HEK293 (cell line): Measurements from ENCODE around the gene KRT74.
A peak's percentile ranks its signal among the peaks of the same experiment; 100 is the strongest.
"Not testable (repeated sequence)": the region's sequence is repeated elsewhere in the genome, so short reads cannot be mapped to it uniquely, and the experiment has no call there.

Experiments
- CTCF ChIA-PET: fragments of 350-600 bp; formaldehyde crosslinking; extraction: SDS; loops from one replicate; lab custom pipeline; 2021; ENCODE audit warnings: antibody characterized with exemption; lab: Yijun Ruan, JAX
- POLR2A ChIA-PET: fragments of 300-600 bp; formaldehyde crosslinking; extraction: SDS; loops from one replicate; lab custom pipeline; 2020; ENCODE audit warnings: antibody characterized with exemption, inconsistent platforms; lab: Yijun Ruan, JAX
- H3K27ac ChIP-seq: fragments of 200-500 bp; sonication (Bioruptor generic); 2 replicates; pipeline ENCODE4 v1.5.1; 2014; ENCODE audit warnings: low read depth, low read length, control low read depth, inconsistent platforms; ENCODE audit errors: extremely low read depth
- H3K36me3 ChIP-seq, 2 experiments: fragments of 200-500 bp in 1 of 2; sonication (Bioruptor generic) in 1 of 2; 1 replicate in 1 of 2; 2 replicates in 1 of 2; pipeline ENCODE4 v1.5.1; 2014 to 2017; ENCODE audit warnings: inconsistent platforms in 2 of 2, low read length in 2 of 2; ENCODE audit not compliant: control insufficient read depth in 2 of 2, insufficient read depth in 1 of 2
- H3K4me1 ChIP-seq: fragments of 200-500 bp; sonication (Bioruptor generic); 2 replicates; pipeline ENCODE4 v1.5.1; 2014; ENCODE audit warnings: mild to moderate bottlenecking, low read length, inconsistent platforms; ENCODE audit not compliant: control insufficient read depth, insufficient read depth
- H3K4me3 ChIP-seq: 2 replicates; pipeline ENCODE4 v1.5.1; 2011; ENCODE audit warnings: low read depth, mild to moderate bottlenecking, control low read depth, low read length, moderate library complexity
- H3K9me3 ChIP-seq: fragments of 200-500 bp; sonication (Bioruptor generic); 2 replicates; pipeline ENCODE4 v1.5.1; 2014; ENCODE audit warnings: low read depth, low read length, inconsistent platforms; ENCODE audit not compliant: control insufficient read depth, insufficient read depth
- FEZF1 ChIP-seq: fragments of 450-650 bp; formaldehyde crosslinking; IDR thresholded peaks from 2 replicates; pipeline ENCODE4 v1.5.1; 2016; ENCODE audit warnings: missing biosample characterization, missing genetic modification characterization
- HOXD13 ChIP-seq: sonication (generic); formaldehyde crosslinking; IDR thresholded peaks from 2 replicates; pipeline ENCODE4 v1.8.0; 2022; ENCODE audit warnings: missing genetic modification reagents, borderline replicate concordance
- MYNN ChIP-seq: fragments of 450-650 bp; formaldehyde crosslinking; IDR thresholded peaks from 2 replicates; pipeline ENCODE4 v1.5.1; 2016; ENCODE audit warnings: missing biosample characterization, missing genetic modification characterization, borderline replicate concordance
- OVOL3 ChIP-seq: fragments of 450-650 bp; formaldehyde crosslinking; IDR thresholded peaks from 2 replicates; pipeline ENCODE4 v1.5.1; 2016; ENCODE audit warnings: missing biosample characterization, missing genetic modification characterization
- SP3 ChIP-seq: fragments of 450-650 bp; formaldehyde crosslinking; IDR thresholded peaks from 2 replicates; pipeline ENCODE4 v1.5.1; 2016; ENCODE audit warnings: missing biosample characterization, missing genetic modification characterization
- YY2 ChIP-seq: fragments of 450-650 bp; formaldehyde crosslinking; IDR thresholded peaks from 2 replicates; pipeline ENCODE4 v1.5.1; 2016; ENCODE audit warnings: missing biosample characterization, missing genetic modification characterization
- ZNF146 ChIP-seq: fragments of 450-650 bp; formaldehyde crosslinking; IDR thresholded peaks from 2 replicates; pipeline ENCODE4 v1.5.1; 2016; ENCODE audit warnings: missing biosample characterization, missing genetic modification characterization
- ZNF48 ChIP-seq: fragments of 450-650 bp; formaldehyde crosslinking; IDR thresholded peaks from 2 replicates; pipeline ENCODE4 v1.5.1; 2016; ENCODE audit warnings: missing biosample characterization, missing genetic modification characterization
- ZNF510 ChIP-seq: fragments of 450-650 bp; formaldehyde crosslinking; IDR thresholded peaks from 2 replicates; pipeline ENCODE4 v1.5.1; 2018; ENCODE audit warnings: mild to moderate bottlenecking, missing genetic modification characterization, missing biosample characterization; ENCODE audit not compliant: insufficient replicate concordance
- ZNF624 ChIP-seq: fragments of 450-650 bp; formaldehyde crosslinking; IDR thresholded peaks from 2 replicates; pipeline ENCODE4 v1.5.1; 2017; ENCODE audit warnings: missing biosample characterization, missing genetic modification characterization
- ZNF626 ChIP-seq: fragments of 450-650 bp; sonication (Bioruptor Pico); formaldehyde crosslinking; IDR thresholded peaks from 2 replicates; pipeline ENCODE4 v1.5.1; 2018; ENCODE audit warnings: missing biosample characterization, missing genetic modification characterization, inconsistent platforms
- ZNF658 ChIP-seq: fragments of 450-650 bp; formaldehyde crosslinking; IDR thresholded peaks from 2 replicates; pipeline ENCODE4; 2016; ENCODE audit warnings: missing biosample characterization, missing genetic modification characterization
- ZNF776 ChIP-seq: fragments of 450-650 bp; formaldehyde crosslinking; IDR thresholded peaks from 2 replicates; pipeline ENCODE4 v1.5.0; 2017; ENCODE audit warnings: missing biosample characterization, missing genetic modification characterization, borderline replicate concordance
- ZSCAN30 ChIP-seq: fragments of 450-650 bp; IDR thresholded peaks from 2 replicates; pipeline ENCODE4 v1.5.1; 2018; ENCODE audit warnings: missing biosample characterization, mild to moderate bottlenecking, missing genetic modification characterization, moderate library complexity
- TF ChIP-seq, protein P1 (sequence below): fragments of 450-650 bp; formaldehyde crosslinking; IDR thresholded peaks from 2 replicates; pipeline ENCODE4 v1.5.1; 2017; ENCODE audit warnings: missing biosample characterization, mild to moderate bottlenecking, missing genetic modification characterization, moderate library complexity
- TF ChIP-seq, protein P2 (sequence below): fragments of 450-650 bp; formaldehyde crosslinking; IDR thresholded peaks from 2 replicates; pipeline ENCODE4 v1.5.1; 2016; ENCODE audit warnings: missing biosample characterization, missing genetic modification characterization
- TF ChIP-seq, protein P3 (sequence below): fragments of 450-650 bp; formaldehyde crosslinking; IDR thresholded peaks from 2 replicates; pipeline ENCODE4 v1.5.1; 2016; ENCODE audit warnings: missing biosample characterization, missing genetic modification characterization
- TF ChIP-seq, protein P4 (sequence below): fragments of 450-650 bp; formaldehyde crosslinking; IDR thresholded peaks from 2 replicates; pipeline ENCODE4 v1.5.1; 2016; ENCODE audit warnings: missing biosample characterization, missing genetic modification characterization
- TF ChIP-seq, protein P5 (sequence below): fragments of 450-650 bp; IDR thresholded peaks from 2 replicates; pipeline ENCODE4 v1.5.1; 2018; ENCODE audit warnings: missing biosample characterization, missing genetic modification characterization

KRT74 gene

DNA sequence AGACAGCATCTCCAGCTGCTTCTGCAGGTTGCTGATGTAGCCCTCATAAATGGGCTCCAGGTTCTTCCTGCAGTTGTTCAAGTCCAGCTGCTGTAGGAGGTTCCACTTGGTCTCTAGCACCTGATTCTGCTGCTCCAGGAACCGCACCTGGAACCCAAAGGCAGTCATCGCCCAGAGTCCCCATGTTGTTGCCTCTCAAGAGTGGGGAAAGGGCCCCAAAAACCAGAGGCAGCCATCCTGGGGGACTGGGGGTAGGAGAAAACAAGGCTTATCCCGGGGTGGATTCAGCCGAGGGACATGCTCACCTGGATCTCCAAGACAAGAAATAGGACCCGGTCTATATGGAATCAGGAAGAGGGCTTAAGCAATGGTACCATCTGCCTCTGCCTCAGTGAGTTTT is 25.3 kb upstream of the KRT74 start:
- CTCF ChIA-PET, result interaction anchor here (0.7 to 1.5 kb wide), 3 partner anchors 25 to 382 kb away, joined by 3 to 4 read pairs (median 4); no protein-coding TSS in a partner anchor
- Histone ChIP-seq H3K4me3 (no peak overlapping the region), H3K27ac (no peak overlapping the region), H3K4me1 (no peaks in the 10 kb centered on the region), H3K9me3 (no peaks in the 10 kb centered on the region), H3K36me3 (no peaks in the 10 kb centered on the region)
- TF ChIP-seq ZNF626 (no peak), MYNN (tag by site-specific recombination) (no peak), ZNF624 (tag by site-specific recombination) (no peak)
- TF ChIP-seq, protein P1, sequence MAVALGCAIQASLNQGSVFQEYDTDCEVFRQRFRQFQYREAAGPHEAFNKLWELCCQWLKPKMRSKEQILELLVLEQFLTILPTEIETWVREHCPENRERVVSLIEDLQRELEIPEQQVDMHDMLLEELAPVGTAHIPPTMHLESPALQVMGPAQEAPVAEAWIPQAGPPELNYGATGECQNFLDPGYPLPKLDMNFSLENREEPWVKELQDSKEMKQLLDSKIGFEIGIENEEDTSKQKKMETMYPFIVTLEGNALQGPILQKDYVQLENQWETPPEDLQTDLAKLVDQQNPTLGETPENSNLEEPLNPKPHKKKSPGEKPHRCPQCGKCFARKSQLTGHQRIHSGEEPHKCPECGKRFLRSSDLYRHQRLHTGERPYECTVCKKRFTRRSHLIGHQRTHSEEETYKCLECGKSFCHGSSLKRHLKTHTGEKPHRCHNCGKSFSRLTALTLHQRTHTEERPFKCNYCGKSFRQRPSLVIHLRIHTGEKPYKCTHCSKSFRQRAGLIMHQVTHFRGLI (tag by site-specific recombination), result no peak
- TF ChIP-seq, protein P2, sequence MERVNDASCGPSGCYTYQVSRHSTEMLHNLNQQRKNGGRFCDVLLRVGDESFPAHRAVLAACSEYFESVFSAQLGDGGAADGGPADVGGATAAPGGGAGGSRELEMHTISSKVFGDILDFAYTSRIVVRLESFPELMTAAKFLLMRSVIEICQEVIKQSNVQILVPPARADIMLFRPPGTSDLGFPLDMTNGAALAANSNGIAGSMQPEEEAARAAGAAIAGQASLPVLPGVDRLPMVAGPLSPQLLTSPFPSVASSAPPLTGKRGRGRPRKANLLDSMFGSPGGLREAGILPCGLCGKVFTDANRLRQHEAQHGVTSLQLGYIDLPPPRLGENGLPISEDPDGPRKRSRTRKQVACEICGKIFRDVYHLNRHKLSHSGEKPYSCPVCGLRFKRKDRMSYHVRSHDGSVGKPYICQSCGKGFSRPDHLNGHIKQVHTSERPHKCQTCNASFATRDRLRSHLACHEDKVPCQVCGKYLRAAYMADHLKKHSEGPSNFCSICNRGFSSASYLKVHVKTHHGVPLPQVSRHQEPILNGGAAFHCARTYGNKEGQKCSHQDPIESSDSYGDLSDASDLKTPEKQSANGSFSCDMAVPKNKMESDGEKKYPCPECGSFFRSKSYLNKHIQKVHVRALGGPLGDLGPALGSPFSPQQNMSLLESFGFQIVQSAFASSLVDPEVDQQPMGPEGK (tag by site-specific recombination), result no peak
- POLR2A ChIA-PET, result no interaction called here

DNA sequence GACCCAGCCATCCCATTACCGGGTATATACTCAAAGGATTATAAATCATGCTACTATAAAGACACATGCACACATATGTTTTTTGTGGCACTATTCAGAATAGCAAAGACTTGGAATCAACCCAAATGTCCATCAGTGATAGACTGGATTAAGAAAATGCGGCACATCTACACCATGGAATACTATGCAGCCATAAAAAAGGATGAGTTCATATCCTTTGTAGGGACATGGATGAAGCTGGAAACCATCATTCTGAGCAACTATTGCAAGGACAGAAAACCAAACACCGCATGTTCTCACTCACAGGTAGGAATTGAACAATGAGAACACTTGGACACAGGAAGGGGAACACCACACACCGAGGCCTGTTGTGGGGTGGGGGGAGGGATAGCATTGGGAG is 20.6 kb upstream of the KRT74 start:
- POLR2A ChIA-PET, H3K27ac ChIP-seq, H3K9me3 ChIP-seq, H3K4me1 ChIP-seq, H3K36me3 ChIP-seq, H3K4me3 ChIP-seq: not testable (repeated sequence)
- TF ChIP-seq, protein P3, sequence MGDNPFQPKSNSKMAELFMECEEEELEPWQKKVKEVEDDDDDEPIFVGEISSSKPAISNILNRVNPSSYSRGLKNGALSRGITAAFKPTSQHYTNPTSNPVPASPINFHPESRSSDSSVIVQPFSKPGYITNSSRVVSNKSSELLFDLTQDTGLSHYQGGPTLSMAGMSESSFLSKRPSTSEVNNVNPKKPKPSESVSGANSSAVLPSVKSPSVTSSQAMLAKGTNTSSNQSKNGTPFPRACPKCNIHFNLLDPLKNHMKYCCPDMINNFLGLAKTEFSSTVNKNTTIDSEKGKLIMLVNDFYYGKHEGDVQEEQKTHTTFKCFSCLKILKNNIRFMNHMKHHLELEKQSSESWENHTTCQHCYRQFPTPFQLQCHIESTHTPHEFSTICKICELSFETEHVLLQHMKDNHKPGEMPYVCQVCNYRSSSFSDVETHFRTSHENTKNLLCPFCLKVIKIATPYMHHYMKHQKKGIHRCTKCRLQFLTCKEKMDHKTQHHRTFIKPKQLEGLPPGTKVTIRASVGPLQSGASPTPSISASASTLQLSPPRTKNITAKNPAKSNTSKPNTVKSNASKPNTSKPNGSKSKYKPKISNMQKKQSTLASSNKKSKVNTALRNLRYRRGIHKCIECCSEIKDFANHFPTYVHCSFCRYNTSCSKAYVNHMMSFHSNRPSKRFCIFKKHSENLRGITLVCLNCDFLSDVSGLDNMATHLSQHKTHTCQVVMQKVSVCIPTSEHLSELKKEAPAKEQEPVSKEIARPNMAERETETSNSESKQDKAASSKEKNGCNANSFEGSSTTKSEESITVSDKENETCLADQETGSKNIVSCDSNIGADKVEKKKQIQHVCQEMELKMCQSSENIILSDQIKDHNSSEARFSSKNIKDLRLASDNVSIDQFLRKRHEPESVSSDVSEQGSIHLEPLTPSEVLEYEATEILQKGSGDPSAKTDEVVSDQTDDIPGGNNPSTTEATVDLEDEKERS (tag by site-specific recombination), result 0 out of 2 replicates have a peak, but pooled peaks have one; percentile 28
- peak; percentile 73 for TF ChIP-seq ZNF146
- CTCF ChIA-PET, result interaction anchor here (1.1 to 1.2 kb wide), 2 partner anchors 286 to 290 kb away, joined by 3 to 5 read pairs; no protein-coding TSS in a partner anchor

DNA sequence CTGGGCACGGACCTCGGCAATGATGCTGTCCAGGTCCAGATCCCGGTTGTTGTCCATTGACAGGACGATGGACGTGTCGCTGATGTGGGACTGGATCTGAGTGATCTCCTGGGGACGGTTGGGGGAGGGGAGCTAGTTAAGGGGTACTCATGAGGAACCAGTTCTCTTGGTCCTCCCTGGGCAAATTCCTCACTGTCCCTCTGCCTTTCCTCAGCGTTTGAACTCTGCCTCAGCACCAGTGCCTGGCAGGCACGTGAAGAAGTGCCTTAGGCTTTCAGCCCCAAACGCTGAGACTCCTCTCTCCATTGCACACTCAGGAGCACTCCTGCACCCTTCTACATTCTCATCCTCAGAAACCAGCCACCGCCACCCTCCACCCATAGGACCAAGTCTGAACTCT is 17.9 kb upstream of the KRT74 start:
- Histone ChIP-seq H3K4me1 (no peaks in the 10 kb centered on the region), H3K9me3 (no peaks in the 10 kb centered on the region), H3K27ac (no peak overlapping the region), H3K36me3 (no peaks in the 10 kb centered on the region), H3K4me3 (no peak overlapping the region)
- ChIA-PET POLR2A (no interaction called here), CTCF (interaction anchor here (0.7 to 1.2 kb wide), 4 partner anchors 10 to 279 kb away, joined by 3 to 4 read pairs (median 3); no protein-coding TSS in a partner anchor)
- TF ChIP-seq HOXD13 (CRISPR knock-in tag) (no peak), ZNF776 (tag by site-specific recombination) (no peak)

DNA sequence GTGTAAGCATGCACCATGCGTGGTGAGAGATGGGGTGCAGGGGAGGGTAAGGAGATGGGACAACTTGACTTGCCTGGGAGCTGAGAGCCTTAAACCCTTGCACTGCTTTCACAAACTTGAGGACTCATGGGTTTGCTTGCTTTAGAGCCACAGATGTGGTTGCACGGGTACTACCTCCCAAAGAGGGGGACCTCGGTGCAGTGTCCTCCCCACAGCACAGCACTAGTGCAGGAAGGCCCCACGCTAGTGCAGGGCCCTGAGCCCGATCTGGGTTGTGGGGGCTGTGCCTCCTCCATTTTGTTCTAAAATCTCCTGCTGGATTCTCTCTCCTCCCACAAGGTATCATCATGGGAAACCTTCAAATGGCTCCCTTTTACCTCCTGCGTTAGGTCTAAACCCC is 16.4 kb upstream of the KRT74 start:
- H3K27ac ChIP-seq, result no peak overlapping the region
- CTCF ChIA-PET, result interaction anchor here (1.0 to 1.5 kb wide), 5 partner anchors 9 to 433 kb away, joined by 3 to 5 read pairs (median 4); no protein-coding TSS in a partner anchor
- H3K36me3 ChIP-seq, result no peaks in the 10 kb centered on the region
- POLR2A ChIA-PET, result no interaction called here
- H3K4me3 ChIP-seq, result no peak overlapping the region
- H3K9me3 ChIP-seq, result no peaks in the 10 kb centered on the region
- no peaks in the 10 kb centered on the region for H3K4me1 ChIP-seq
- TF ChIP-seq ZNF658 (tag by site-specific recombination), result no peak
- TF ChIP-seq YY2, result no peak
- no peak for TF ChIP-seq OVOL3 (tag by site-specific recombination)
- TF ChIP-seq, protein P4, sequence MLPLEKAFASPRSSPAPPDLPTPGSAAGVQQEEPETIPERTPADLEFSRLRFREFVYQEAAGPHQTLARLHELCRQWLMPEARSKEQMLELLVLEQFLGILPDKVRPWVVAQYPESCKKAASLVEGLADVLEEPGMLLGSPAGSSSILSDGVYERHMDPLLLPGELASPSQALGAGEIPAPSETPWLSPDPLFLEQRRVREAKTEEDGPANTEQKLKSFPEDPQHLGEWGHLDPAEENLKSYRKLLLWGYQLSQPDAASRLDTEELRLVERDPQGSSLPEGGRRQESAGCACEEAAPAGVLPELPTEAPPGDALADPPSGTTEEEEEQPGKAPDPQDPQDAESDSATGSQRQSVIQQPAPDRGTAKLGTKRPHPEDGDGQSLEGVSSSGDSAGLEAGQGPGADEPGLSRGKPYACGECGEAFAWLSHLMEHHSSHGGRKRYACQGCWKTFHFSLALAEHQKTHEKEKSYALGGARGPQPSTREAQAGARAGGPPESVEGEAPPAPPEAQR (tag by site-specific recombination), result no peak
- no peak for TF ChIP-seq ZNF510 (tag by site-specific recombination)
- TF ChIP-seq FEZF1 (tag by site-specific recombination), result no peak
- no peak for TF ChIP-seq ZSCAN30 (tag by site-specific recombination)
- TF ChIP-seq SP3 (tag by site-specific recombination), result no peak
- TF ChIP-seq ZNF48 (tag by site-specific recombination), result no peak
- TF ChIP-seq, protein P5, sequence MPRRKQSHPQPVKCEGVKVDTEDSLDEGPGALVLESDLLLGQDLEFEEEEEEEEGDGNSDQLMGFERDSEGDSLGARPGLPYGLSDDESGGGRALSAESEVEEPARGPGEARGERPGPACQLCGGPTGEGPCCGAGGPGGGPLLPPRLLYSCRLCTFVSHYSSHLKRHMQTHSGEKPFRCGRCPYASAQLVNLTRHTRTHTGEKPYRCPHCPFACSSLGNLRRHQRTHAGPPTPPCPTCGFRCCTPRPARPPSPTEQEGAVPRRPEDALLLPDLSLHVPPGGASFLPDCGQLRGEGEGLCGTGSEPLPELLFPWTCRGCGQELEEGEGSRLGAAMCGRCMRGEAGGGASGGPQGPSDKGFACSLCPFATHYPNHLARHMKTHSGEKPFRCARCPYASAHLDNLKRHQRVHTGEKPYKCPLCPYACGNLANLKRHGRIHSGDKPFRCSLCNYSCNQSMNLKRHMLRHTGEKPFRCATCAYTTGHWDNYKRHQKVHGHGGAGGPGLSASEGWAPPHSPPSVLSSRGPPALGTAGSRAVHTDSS (tag by site-specific recombination), result no peak
